Endothelial cell of umbilical vein (primary cell): ENCODE results near the gene SLC12A7.

Experiments
- CTCF ChIP-seq, 2 donors: IDR thresholded peaks; 1 replicate in 1 of 2; 2 replicates in 1 of 2; pipeline ENCODE4 v1.5.1; 2011; ENCODE audit warnings: low read length in 2 of 2, mild to moderate bottlenecking in 2 of 2, moderate library complexity in 2 of 2, control low read depth in 1 of 2, inconsistent platforms in 1 of 2, low read depth in 1 of 2; ENCODE audit not compliant: insufficient read depth in 1 of 2; ENCODE audit errors: extremely low read depth in 1 of 2
- EZH2 ChIP-seq: IDR thresholded peaks from 2 replicates; pipeline ENCODE4 v1.6.1; 2012; ENCODE audit warnings: borderline replicate concordance, low read depth, mild to moderate bottlenecking, moderate library complexity, low read length, inconsistent platforms; ENCODE audit not compliant: severe bottlenecking
- GATA2 ChIP-seq: IDR thresholded peaks from 2 replicates; pipeline ENCODE4 v1.7.0; 2011; ENCODE audit warnings: low read depth, mild to moderate bottlenecking, moderate library complexity, mixed read lengths, low read length; ENCODE audit not compliant: insufficient read length, insufficient read depth
- JUN ChIP-seq: IDR thresholded peaks from 2 replicates; pipeline ENCODE4 v1.6.1; 2011; ENCODE audit warnings: borderline replicate concordance, low read depth; ENCODE audit not compliant: insufficient read length, insufficient read depth
- MYC ChIP-seq: IDR thresholded peaks from one replicate; pipeline ENCODE4 v1.6.1; 2011; ENCODE audit warnings: mild to moderate bottlenecking, low read depth, low read length
- POLR2A ChIP-seq: IDR thresholded peaks from 2 replicates; pipeline ENCODE4 v1.6.1; 2012; ENCODE audit warnings: low read depth, mild to moderate bottlenecking, control low read depth, low read length
- POLR2AphosphoS5 ChIP-seq: IDR thresholded peaks from 2 replicates; pipeline ENCODE4 v1.6.1; 2012; ENCODE audit warnings: low read depth, mild to moderate bottlenecking, control low read depth, low read length, moderate library complexity; ENCODE audit not compliant: insufficient read depth

- TF ChIP-seq POLR2A, result no peak
- TF ChIP-seq CTCF (IDR thresholded peaks at IDR 0.05; ENCODE audit: extremely low read depth in 1 of 2, insufficient read depth in 1 of 2, low read depth in 1 of 2, low read length in 2 of 2), result no peak
- no peak for TF ChIP-seq EZH2
- TF ChIP-seq MYC, result no peak
- TF ChIP-seq POLR2AphosphoS5, result no peak
- no peak for TF ChIP-seq GATA2
- TF ChIP-seq JUN, result no peak
Observed at GRCh38 chr5:1159774-1160406, 48.0 kb upstream of the SLC12A7 start.
